K562 (cell line): ENCODE results near the gene MAZ. TPM values are rescaled to one million over a fixed set of nuclear protein-coding genes. Genes with fewer than 3 reads are reported as not detected.
A peak's percentile ranks its signal among the peaks of the same experiment; 100 is the strongest.

ENCODE experiments used
- CHCHD3 ChIP-seq: fragments of 250-450 bp; sonication (Bioruptor Pico); IDR thresholded peaks from 2 replicates; pipeline ENCODE4 v2.1.2; 2022; ENCODE audit warnings: mild to moderate bottlenecking
- CTCFL ChIP-seq: IDR thresholded peaks from 2 replicates; pipeline ENCODE4 v1.6.1; 2011; ENCODE audit warnings: borderline replicate concordance, low read depth, mild to moderate bottlenecking, moderate library complexity, low read length; ENCODE audit not compliant: insufficient read depth, poor library complexity, severe bottlenecking
- EZH2 ChIP-seq: IDR thresholded peaks from 2 replicates; pipeline ENCODE4 v1.6.1; 2012; ENCODE audit warnings: low read depth, mild to moderate bottlenecking, inconsistent platforms, low read length, borderline replicate concordance
- KDM2B ChIP-seq: fragments of 250-450 bp; sonication (Bioruptor Pico); IDR thresholded peaks from 2 replicates; pipeline ENCODE4 v1.8.0; 2021; ENCODE audit warnings: mild to moderate bottlenecking, moderate library complexity
- NCOA1 ChIP-seq: fragments of 450-650 bp; IDR thresholded peaks from 2 replicates; pipeline ENCODE4 v1.6.1; 2016; ENCODE audit warnings: low read depth
- NFYB ChIP-seq: IDR thresholded peaks from 2 replicates; pipeline ENCODE4 v1.6.1; 2011; ENCODE audit warnings: mild to moderate bottlenecking, moderate library complexity; ENCODE audit not compliant: insufficient read length; ENCODE audit errors: extremely low read depth
- NR1H2 ChIP-seq: sonication (generic); formaldehyde crosslinking; IDR thresholded peaks from 2 replicates; pipeline ENCODE4 v1.4.0; 2020; ENCODE audit warnings: mild to moderate bottlenecking, missing genetic modification reagents
- RB1 ChIP-seq: fragments of 450-650 bp; IDR thresholded peaks from 2 replicates; pipeline ENCODE4 v1.6.1; 2017; ENCODE audit warnings: low read depth, mild to moderate bottlenecking
- TEAD4 ChIP-seq, 2 experiments: sonication (generic) in 1 of 2; formaldehyde crosslinking in 1 of 2; IDR thresholded peaks; 2 replicates each; pipeline versions ENCODE4 v1.6.1 to v1.8.0; 2012 to 2022; ENCODE audit warnings: borderline replicate concordance in 1 of 2, inconsistent platforms in 1 of 2, low read length in 1 of 2, mild to moderate bottlenecking in 1 of 2, missing genetic modification reagents in 1 of 2
- ZBTB7A ChIP-seq: IDR thresholded peaks from 2 replicates; pipeline ENCODE4 v1.6.1; 2011; ENCODE audit warnings: low read depth, mild to moderate bottlenecking, low read length, moderate library complexity, borderline replicate concordance; ENCODE audit not compliant: control insufficient read depth
- ZNF395 ChIP-seq: fragments of 200-800 bp; sonication (Bioruptor generic); IDR thresholded peaks from 2 replicates; pipeline ENCODE4 v1.6.1; 2017; ENCODE audit warnings: missing genetic modification characterization, missing compliant biosample characterization
- ZNF444 ChIP-seq: fragments of 250-450 bp; sonication (Bioruptor Pico); IDR thresholded peaks from 2 replicates; pipeline ENCODE4 v1.4.0; 2020; ENCODE audit warnings: mild to moderate bottlenecking, moderate library complexity
- ZNF57 ChIP-seq: fragments of 450-650 bp; formaldehyde crosslinking; IDR thresholded peaks from 2 replicates; pipeline ENCODE4 v1.4.0; 2020; ENCODE audit warnings: mild to moderate bottlenecking, moderate library complexity
- ZNF778 ChIP-seq: fragments of 450-650 bp; formaldehyde crosslinking; IDR thresholded peaks from 2 replicates; pipeline ENCODE4 v1.4.0; 2020; ENCODE audit warnings: mild to moderate bottlenecking, moderate library complexity
- polyA plus RNA-seq, 8 experiments: library from polyadenylated mRNA; depleted of rRNA in 4 of 8; stranded (reverse) in 5 of 8; unstranded in 3 of 8; fragments of >200 nt; fragmentation: Nextera tagmentation in 2 of 8; fragmentation: Illumina TruSeq in 1 of 8; extraction: Ambion mirVana in 2 of 8; extraction: Trizol in 1 of 8; gene quantifications; 2 replicates each; pipeline versions ENCODE4 v1.2.1 to v1.2.3, GENCODE V29; 2011 to 2014; ENCODE audit warnings: inconsistent platforms in 1 of 8, missing spikeins in 1 of 8
- total RNA-seq, 7 experiments: library from RNA; depleted of rRNA in 6 of 7; stranded (reverse); fragments of >200 nt in 6 of 7; fragmentation: Illumina TruSeq in 2 of 7; extraction: Trizol in 2 of 7; gene quantifications; 2 replicates each; pipeline versions ENCODE4 v1.2.1 to v1.2.3, GENCODE V29; 2011 to 2021; ENCODE audit warnings: low replicate concordance in 1 of 7
- TF ChIP-seq, protein P1 (sequence below): fragments of 250-450 bp; sonication (Bioruptor Pico); IDR thresholded peaks from 2 replicates; pipeline ENCODE4 v1.4.0; 2020; ENCODE audit warnings: mild to moderate bottlenecking, moderate library complexity

Gene MAZ
- total and polyA plus RNA-seq, 9 of the 15 experiments (the other 6 are each of a cell fraction or from before 2014, with no cell fraction given) = 45.4 to 532 (median 250) TPM

GRCh38 chr16:29790183-29790948 is 16.0 kb upstream of the MAZ start, which contains the start of gene KIF22 (continued):
- TF ChIP-seq KDM2B (peak; percentile 81), ZNF57 (CRISPR knock-in tag) (no peak), ZNF778 (CRISPR knock-in tag) (no peak), ZBTB7A (0 out of 2 replicates have a peak, but pooled peaks have one; percentile 28), TEAD4 (IDR thresholded peaks at IDR 0.05; ENCODE audit: low read length) (peak; percentile 60; the same call in 1 of the 2 replicates), TEAD4 (CRISPR knock-in tag; IDR thresholded peaks at IDR 0.05; ENCODE audit: borderline replicate concordance) (no peak), NFYB (peak; percentile 91), CTCFL (peak; percentile 53), NCOA1 (peak; percentile 98), EZH2 (no peak), ZNF444 (CRISPR knock-in tag) (no peak), CHCHD3 (CRISPR knock-in tag) (0 out of 2 replicates have a peak, but pooled peaks have one; percentile 34), ZNF395 (CRISPR knock-in tag) (no peak), NR1H2 (CRISPR knock-in tag) (peak; percentile 95; the same call in 1 of the 2 replicates), RB1 (peak; percentile 79; the same call in 1 of the 2 replicates)
- TF ChIP-seq, protein P1, sequence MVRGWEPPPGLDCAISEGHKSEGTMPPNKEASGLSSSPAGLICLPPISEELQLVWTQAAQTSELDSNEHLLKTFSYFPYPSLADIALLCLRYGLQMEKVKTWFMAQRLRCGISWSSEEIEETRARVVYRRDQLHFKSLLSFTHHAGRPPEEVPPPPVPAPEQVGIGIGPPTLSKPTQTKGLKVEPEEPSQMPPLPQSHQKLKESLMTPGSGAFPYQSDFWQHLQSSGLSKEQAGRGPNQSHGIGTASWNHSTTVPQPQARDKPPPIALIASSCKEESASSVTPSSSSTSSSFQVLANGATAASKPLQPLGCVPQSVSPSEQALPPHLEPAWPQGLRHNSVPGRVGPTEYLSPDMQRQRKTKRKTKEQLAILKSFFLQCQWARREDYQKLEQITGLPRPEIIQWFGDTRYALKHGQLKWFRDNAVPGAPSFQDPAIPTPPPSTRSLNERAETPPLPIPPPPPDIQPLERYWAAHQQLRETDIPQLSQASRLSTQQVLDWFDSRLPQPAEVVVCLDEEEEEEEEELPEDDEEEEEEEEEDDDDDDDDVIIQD (CRISPR knock-in tag) = no peak
